ENCODE data around the gene LMOD2. TPM values are rescaled to one million over a fixed set of nuclear protein-coding genes. Genes with fewer than 3 reads are reported as not detected.

The LMOD2 gene
- total and polyA plus RNA-seq, 9 of the 15 experiments (the other 6 are each of a cell fraction or from before 2014, with no cell fraction given), result 0.04 TPM; not detected in 8

- TF ChIP-seq USF2 (CRISPR knock-in tag; IDR thresholded peaks at IDR 0.05), result no peak
- peak; percentile 59 for TF ChIP-seq TEAD4 (IDR thresholded peaks at IDR 0.05; ENCODE audit: low read length)
- TF ChIP-seq TEAD4 (CRISPR knock-in tag; IDR thresholded peaks at IDR 0.05; ENCODE audit: borderline replicate concordance), result no peak
- TF ChIP-seq XRCC3 (IDR thresholded peaks at IDR 0.05), result no peak
- no peak for TF ChIP-seq FOXJ3 (CRISPR knock-in tag; IDR thresholded peaks at IDR 0.05)
- TF ChIP-seq SIN3A (IDR thresholded peaks at IDR 0.05; ENCODE audit: borderline replicate concordance in 2 of 2, control insufficient read depth in 1 of 2, low read depth in 2 of 2, low read length in 2 of 2), result no peak
- no peak for TF ChIP-seq CHD1 (IDR thresholded peaks at IDR 0.05; ENCODE audit: low read length)
- TF ChIP-seq RAD21 (CRISPR knock-in tag; conservative IDR thresholded peaks at IDR 0.05 in 1 of 2, IDR thresholded peaks at IDR 0.05 in 1 of 2), result peak; percentile 87 to 92
- no peak for TF ChIP-seq TFAP4 (CRISPR knock-in tag; IDR thresholded peaks at IDR 0.05; ENCODE audit: borderline replicate concordance)
- TF ChIP-seq HIVEP1 (CRISPR knock-in tag; IDR thresholded peaks at IDR 0.05), result no peak
- no peak for TF ChIP-seq NR2C1 (IDR thresholded peaks at IDR 0.05)
- TF ChIP-seq NR2C1 (tag; IDR thresholded peaks at IDR 0.05), result no peak
- peak; percentile 58; the same call in 1 of the 2 replicates for TF ChIP-seq ARID3A (IDR thresholded peaks at IDR 0.05; ENCODE audit: borderline replicate concordance, low read depth, low read length)
- TF ChIP-seq, protein P1, sequence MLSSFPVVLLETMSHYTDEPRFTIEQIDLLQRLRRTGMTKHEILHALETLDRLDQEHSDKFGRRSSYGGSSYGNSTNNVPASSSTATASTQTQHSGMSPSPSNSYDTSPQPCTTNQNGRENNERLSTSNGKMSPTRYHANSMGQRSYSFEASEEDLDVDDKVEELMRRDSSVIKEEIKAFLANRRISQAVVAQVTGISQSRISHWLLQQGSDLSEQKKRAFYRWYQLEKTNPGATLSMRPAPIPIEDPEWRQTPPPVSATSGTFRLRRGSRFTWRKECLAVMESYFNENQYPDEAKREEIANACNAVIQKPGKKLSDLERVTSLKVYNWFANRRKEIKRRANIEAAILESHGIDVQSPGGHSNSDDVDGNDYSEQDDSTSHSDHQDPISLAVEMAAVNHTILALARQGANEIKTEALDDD (IDR thresholded peaks at IDR 0.05), result no peak
- TF ChIP-seq ELF1 (tag; IDR thresholded peaks at IDR 0.05), result no peak
- TF ChIP-seq NCOA4 (IDR thresholded peaks at IDR 0.05; ENCODE audit: partially characterized antibody), result no peak
- TF ChIP-seq ZNF445 (CRISPR knock-in tag; IDR thresholded peaks at IDR 0.05; ENCODE audit: low read depth), result no peak
- TF ChIP-seq, protein P2, sequence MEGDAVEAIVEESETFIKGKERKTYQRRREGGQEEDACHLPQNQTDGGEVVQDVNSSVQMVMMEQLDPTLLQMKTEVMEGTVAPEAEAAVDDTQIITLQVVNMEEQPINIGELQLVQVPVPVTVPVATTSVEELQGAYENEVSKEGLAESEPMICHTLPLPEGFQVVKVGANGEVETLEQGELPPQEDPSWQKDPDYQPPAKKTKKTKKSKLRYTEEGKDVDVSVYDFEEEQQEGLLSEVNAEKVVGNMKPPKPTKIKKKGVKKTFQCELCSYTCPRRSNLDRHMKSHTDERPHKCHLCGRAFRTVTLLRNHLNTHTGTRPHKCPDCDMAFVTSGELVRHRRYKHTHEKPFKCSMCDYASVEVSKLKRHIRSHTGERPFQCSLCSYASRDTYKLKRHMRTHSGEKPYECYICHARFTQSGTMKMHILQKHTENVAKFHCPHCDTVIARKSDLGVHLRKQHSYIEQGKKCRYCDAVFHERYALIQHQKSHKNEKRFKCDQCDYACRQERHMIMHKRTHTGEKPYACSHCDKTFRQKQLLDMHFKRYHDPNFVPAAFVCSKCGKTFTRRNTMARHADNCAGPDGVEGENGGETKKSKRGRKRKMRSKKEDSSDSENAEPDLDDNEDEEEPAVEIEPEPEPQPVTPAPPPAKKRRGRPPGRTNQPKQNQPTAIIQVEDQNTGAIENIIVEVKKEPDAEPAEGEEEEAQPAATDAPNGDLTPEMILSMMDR (IDR thresholded peaks at IDR 0.05 in 2 of 3, conservative IDR thresholded peaks at IDR 0.05 in 1 of 3; ENCODE audit: insufficient read depth in 2 of 3, low read depth in 1 of 3, low read length in 3 of 3), result peak; percentile 54 to 82 (median 59); a peak in 5 of 6 replicates
- no peak for TF ChIP-seq NRF1 (conservative IDR thresholded peaks at IDR 0.05 in 1 of 2, IDR thresholded peaks at IDR 0.05 in 1 of 2)
- TF ChIP-seq PTTG1 (tag; IDR thresholded peaks at IDR 0.05; ENCODE audit: low read depth), result 0 out of 2 replicates have a peak, but pooled peaks have one; percentile 21
- peak; percentile 18; the same call in 1 of the 2 replicates for TF ChIP-seq CEBPB (tag; IDR thresholded peaks at IDR 0.05)
Observed at GRCh38 chr7:123682690-123683089, 27.0 kb downstream of the LMOD2 start (continued).
